CD4-positive, alpha-beta T cell treated with Interferon alpha-2 for 1 hour (primary cell): ENCODE data around the gene KIT.
"Not testable (repeated sequence)": the region's sequence is repeated elsewhere in the genome, so short reads cannot be mapped to it uniquely, and the experiment has no call there.

Source experiments
- DNase-seq, 2 donors: peaks; one replicate each; pipeline ENCODE4 v3.0.0-alpha.2; 2020 to 2022

KIT gene

DNA sequence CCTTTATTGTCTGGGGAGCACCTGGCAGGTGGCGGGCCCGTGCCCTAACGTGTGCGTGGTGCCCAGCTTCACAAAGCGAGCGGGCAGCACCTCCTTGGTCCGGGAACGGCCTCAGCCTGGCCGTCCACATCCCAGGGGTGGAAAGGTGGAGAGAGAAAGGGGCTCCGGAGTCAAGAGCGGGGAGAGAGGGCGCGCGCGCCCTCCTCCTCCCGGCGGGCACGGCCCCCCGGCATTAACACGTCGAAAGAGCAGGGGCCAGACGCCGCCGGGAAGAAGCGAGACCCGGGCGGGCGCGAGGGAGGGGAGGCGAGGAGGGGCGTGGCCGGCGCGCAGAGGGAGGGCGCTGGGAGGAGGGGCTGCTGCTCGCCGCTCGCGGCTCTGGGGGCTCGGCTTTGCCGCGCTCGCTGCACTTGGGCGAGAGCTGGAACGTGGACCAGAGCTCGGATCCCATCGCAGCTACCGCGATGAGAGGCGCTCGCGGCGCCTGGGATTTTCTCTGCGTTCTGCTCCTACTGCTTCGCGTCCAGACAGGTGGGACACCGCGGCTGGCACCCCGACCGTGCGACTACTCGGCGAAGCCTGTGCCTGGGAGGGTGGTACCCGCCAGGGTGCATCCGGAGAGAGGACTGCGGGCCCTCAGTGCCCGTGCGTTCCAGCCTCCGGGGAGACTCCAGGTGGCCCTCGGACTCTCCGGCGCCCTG is at the start of gene KIT:
Gene KIT, plus strand, starts transcription at position 407 of the 701 bp plus-strand sequence. Its CDS starts 58 bp downstream, at position 465.
- DNase-seq: peak in 1 of 2 donors; percentile 8

GRCh38 chr4:54609310-54609709 is 48.4 kb upstream of the KIT start:
- DNase-seq: no peak

DNA sequence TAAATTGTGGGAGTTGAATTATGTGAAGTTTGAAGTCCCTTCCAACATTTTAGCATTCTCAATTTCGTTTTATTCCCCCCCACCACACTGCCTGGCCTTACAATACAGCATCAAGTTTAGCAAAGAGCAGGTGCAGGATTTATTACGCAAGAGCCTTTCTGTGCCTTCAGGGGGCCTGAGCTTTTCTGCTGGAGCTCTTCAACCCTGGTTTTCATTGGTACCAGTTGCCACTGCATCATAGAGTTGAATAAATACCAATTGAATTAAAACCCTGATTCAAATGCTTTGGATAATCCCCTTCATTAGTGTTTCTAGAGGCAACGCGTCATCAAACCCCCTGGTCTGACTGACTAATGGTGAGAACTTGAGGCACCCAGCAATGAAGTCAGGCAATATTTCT is 43.6 kb upstream of the KIT start:
- no peak for DNase-seq

DNA sequence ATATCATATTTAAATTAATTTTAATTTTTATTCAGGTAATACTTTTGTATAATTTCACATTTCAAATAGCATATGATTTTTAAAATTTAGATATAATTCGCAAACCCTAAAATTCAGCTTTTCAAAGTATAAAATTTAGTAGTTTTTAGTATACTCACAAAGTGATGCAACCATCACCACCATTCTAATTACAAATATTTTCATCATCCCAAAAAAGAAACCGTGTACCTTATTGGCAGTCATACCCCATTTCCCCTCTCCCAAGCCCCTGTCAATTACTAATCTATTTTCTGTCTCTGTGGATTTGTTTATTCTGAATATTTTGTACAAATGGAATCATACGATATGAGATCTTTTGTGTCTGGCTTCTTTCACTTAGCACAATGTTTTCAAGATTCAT is 37.0 kb upstream of the KIT start:
- DNase-seq: no peak

DNA sequence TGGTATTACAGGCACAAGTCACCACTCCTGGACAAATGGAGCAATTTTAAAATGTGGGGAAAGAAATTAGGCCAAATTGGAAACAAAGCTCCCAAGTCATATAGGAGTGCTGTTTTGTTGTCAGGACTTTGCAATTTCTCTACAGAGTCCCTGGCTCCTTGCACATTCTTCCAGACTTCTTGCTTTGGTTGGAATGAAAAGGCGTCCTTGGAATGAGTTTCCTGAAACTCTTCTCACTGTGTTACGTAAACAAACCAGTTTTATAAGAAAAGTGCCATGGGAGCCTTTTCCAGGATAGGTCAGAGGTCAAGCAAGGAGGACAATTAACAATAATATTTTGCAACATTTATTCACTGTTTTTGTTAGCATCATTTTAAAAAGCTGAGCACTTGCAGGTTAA is 32.4 kb upstream of the KIT start:
- DNase-seq: no peak

DNA sequence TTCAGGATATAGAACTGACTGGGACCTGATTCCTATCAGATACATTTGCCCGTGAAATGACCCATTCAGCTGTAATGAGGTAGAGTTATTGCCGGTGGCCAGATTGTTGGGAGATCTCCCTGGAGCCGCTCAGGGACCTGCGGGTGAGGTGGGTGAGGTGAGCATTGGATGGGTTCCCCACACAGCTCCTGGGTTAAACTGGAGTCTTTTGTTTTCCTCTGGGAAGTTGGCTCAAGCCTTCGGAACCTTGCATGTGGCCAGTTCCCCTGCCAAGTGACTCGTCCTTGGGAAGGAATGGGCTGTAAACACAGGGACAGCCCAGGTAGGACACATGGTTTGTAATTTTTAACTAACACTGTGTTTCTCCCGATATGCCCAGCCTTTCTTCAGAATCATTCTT is 31.6 kb upstream of the KIT start:
- no peak for DNase-seq

- DNase-seq: no peak
Observed at GRCh38 chr4:54632537-54632936, 25.2 kb upstream of the KIT start.

DNA sequence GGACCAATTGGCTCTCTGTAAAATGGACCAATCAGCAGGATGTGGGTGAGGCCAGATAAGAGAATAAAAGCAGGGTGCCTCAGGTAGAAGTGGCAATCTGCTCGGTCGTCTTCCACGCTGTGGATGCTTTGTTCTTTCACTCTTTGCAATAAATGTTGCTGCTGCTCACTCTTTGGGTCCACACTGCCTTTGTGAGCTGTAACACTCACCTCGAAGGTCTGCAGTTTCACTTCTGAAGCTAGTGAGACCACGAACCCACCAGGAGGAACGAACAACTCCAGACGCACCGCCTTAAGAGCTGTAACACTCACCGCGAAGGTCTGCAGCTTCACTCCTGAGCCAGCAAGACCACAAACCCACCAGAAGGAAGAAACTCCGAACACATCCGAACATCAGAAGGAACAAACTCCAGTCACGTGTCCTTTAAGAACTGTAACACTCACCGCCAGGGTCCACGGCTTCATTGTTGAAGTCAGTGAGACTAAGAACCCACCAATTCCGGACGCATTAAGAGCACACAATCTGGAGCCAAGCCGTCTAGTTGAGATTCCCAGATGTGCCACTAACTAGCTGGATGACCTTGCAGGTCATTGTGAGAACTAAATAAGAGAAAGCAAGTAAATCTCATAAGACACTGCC is 24.5 kb upstream of the KIT start:
- DNase-seq: not testable (repeated sequence)

DNA sequence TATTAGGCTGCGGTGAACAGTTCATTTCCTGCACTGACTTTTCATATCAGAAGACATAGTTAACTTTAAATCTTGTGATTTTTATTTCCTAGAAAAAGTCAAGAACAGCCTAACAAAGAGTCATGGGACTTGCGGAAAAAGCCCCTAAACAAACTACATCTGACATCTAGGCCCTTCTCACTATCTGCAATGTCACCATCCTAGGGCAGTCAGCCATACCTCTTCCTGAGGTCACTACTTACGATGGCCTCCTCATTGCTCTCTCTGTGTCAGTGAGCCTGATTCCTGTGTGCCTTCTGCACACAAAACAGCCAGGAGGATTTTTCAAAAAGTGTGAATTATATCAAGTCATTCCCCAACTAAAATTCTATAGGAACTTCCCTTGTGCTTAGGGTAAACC is 22.4 kb upstream of the KIT start:
- no peak for DNase-seq

DNA sequence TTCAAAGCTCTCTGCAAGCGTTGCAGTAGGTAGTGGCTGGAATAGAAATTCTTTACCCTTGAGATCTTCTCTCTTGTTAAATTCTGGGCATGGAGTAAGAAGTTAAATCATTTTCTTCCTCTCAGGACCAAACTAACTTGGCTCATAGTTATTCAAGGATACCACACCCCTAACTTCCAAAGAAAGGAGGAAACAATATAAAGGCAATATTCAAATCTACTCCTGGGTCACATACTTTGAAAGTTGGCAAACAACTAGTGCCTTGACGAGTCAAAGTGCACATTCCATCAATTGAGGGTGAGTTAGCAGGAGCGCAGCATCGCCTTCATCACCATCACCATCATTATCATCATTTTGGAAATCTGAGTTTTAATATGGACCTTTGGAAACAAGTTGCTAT is 20.4 kb upstream of the KIT start:
- no peak for DNase-seq

GRCh38 chr4:54641101-54641500 is 16.7 kb upstream of the KIT start:
- not testable (repeated sequence) for DNase-seq

DNA sequence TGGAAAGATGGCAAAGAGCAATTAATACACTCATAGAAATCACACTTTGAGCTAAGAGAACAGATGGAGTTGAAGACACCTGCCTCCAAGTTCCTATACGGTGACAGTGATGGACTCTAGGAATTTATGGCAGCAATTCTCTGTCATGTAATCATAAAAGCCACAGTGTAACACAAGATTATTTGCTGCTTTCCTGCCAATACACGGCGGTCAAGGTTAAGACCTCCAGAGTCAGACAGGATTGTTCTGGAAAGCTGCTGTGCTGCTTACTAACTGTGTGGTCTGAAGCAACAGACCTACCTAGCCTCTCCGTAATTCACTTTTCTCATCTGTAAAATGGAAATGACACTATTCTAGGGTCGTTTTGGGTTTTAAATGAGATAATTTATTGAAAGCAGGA is 14.6 kb upstream of the KIT start:
- no peak for DNase-seq

- DNase-seq: no peak
Observed at GRCh38 chr4:54643958-54644751, 13.6 kb upstream of the KIT start.

DNA sequence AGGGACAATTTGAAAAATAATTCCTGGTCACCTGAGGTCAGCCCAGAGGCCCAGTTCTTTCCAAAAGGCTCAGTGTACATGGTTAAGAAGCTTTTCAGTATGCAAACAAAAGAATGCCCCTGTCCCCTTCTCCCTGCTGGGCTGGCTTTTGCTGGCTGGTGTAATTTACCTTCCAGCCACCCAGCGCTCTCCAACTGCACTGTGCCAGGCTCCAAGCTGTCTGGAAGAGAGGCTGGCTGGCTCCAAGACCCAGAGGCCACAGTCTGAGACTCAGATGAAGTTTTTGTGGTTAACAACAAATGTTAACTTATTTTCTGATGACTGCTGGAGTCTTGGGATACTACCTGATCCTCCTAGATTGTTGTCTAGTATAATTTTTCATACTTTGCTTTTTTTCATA is 11.9 kb upstream of the KIT start:
- DNase-seq: no peak

DNA sequence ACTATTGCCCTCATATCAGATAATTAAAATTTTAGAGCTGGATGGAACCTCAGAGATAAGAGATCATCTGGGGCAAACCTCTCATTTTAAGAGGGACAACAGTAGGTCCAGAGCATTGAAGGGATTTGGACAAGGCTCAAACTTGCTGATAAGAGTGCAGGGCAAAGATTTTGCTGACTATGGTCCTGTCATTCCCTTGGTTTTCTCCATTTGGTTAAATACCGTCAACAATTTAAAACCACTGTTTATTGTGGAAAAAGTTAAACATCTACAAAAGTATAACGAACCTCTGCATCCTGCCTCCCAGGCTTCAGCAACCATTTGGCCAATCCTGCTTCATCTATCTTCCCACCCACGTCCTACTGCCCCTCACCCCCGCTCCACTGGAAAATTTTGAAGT is 10.7 kb upstream of the KIT start:
- DNase-seq: no peak

- no peak for DNase-seq
Observed at GRCh38 chr4:54651050-54651449, 6.7 kb upstream of the KIT start.

DNA sequence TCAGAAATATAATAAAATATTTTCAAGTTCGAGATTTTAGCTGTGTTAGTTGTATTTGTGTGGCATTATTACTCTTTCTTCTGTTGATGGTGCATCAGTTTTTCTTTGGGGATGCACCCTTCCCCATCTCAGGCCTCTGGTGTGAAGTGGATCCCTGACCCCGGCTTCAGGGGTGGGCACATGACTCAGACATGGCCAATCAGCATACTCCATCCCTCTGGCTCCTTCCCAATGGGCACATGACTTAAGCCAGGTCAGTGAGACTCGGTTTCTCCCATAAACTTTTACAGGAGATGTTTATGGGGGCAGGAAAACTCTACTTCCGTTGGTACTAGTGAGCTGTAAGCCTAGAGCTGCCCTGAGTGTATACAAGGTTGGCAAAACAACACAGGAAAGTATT is 3.0 kb upstream of the KIT start:
- DNase-seq: no peak

GRCh38 chr4:54657185-54657550 is 589 bp upstream of the KIT start:
- DNase-seq: no peak

GRCh38 chr4:54658252-54659093 is 716 bp downstream of the KIT start:
- DNase-seq: peak; percentile 7 to 9

- no peak for DNase-seq
Observed at GRCh38 chr4:54659313-54659712, 1.6 kb downstream of the KIT start.

GRCh38 chr4:54659749-54660535 is 2.2 kb downstream of the KIT start:
- DNase-seq: no peak

GRCh38 chr4:54660591-54660990 is 2.8 kb downstream of the KIT start:
- DNase-seq: no peak
